ENCODE measurements around the gene CBY1.

Gene CBY1

GRCh38 chr22:38699143-38699542, 42.7 kb downstream of the CBY1 start:
- TF ChIP-seq, protein P1, sequence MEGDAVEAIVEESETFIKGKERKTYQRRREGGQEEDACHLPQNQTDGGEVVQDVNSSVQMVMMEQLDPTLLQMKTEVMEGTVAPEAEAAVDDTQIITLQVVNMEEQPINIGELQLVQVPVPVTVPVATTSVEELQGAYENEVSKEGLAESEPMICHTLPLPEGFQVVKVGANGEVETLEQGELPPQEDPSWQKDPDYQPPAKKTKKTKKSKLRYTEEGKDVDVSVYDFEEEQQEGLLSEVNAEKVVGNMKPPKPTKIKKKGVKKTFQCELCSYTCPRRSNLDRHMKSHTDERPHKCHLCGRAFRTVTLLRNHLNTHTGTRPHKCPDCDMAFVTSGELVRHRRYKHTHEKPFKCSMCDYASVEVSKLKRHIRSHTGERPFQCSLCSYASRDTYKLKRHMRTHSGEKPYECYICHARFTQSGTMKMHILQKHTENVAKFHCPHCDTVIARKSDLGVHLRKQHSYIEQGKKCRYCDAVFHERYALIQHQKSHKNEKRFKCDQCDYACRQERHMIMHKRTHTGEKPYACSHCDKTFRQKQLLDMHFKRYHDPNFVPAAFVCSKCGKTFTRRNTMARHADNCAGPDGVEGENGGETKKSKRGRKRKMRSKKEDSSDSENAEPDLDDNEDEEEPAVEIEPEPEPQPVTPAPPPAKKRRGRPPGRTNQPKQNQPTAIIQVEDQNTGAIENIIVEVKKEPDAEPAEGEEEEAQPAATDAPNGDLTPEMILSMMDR (conservative IDR thresholded peaks at IDR 0.05): no peak
- H3K27ac ChIP-seq: peak overlapping the region; percentile 85

DNA sequence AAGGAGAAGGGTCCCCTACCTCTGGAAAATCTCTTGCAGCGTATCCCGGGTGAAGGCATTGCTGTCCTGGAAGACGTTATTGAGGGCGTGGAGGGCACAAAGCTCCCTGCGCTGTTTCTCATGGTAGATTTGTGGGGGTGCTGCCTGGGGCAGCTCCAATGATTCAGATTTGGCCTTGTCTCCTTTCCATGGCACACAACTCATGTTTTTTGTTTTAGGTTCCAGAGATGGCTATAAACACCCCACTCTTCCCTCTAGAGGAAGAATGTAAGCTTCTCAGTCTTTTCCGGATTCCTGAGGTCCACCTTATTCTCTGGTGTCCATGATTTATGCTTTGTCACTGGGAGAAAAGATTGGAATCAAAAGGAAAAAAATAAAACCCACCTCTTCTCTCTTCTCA, 43.3 kb downstream of the CBY1 start:
- peak overlapping the region; percentile 85 for H3K27ac ChIP-seq
- TF ChIP-seq, protein P1 (conservative IDR thresholded peaks at IDR 0.05): no peak

DNA sequence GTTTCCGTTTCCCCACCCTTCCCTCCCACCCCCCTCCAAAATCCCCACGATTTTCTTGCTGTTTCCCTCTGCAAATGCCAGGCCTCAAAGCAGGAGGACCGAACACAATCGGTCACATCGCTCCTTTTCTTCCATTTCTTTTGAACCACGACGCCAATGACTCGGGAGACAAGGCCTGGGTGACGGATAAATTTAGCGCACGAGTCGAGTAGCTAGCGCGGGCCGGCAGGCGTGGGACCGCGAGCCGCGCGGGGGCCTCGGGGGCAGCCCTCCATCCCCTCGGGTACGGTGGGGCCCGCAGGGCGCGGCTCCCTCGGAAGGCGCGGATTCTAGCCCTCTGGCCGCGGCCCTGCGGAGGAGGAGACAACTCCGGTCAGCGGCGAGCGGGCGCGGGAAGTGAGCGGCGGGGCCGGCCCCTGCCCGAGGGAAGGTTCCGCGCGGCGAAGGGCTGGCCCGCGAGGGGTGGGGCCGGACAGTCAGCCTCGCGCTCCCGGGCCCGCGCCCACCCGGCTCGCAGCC, 43.9 kb downstream of the CBY1 start:
- TF ChIP-seq, protein P1 (conservative IDR thresholded peaks at IDR 0.05): no peak
- H3K27ac ChIP-seq: peak overlapping the region; percentile 85

DNA sequence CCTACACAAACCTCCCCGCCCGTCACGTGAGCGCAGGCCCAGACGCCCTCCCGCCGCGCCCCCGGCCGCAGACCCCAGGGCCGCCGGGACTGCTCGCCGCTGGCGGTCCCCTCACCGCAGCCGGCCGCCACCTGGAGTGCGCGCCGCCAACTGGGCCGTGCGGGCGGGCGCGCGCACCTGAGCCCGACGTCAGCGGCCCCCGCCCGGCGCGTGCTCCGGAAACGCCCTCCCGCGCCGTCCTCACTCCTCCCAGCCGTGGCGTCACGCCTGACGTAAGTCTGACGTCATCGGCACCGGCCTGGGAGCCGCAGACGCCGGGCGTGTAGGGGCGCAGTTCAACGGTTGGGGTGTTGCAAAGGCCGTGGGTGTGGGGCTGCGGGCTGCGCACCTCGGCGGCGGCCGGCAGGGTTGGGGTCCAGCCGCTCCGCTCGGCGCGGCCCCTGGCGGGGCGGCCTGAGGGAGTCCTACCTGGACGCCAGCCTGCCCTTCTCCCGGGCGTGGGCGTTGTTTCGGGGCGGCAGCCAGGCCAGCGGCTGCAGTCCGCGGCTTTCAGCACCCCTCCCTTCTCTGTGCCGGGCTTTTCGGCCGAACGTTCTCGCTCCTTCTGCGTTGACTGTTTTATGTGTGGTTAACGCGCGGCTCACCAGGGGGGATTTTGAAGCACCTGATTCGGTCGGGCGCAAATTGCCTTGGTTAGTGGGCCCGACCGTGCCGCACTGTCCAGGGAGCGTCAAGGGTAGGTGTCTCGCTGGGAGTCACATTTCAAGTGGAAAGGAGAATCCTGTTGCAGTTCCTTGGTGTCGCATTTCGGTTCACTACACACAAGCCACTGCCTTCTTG, 44.6 kb downstream of the CBY1 start, which contains the start of gene JOSD1:
TSS of gene JOSD1 (minus strand) at position 155 of the 840 bp plus-strand sequence. CDS start 956 bp downstream, outside the sequence.
- H3K27ac ChIP-seq: peak within 1 kb of the TSS; percentile 85
- TF ChIP-seq, protein P1 (conservative IDR thresholded peaks at IDR 0.05): no peak

DNA sequence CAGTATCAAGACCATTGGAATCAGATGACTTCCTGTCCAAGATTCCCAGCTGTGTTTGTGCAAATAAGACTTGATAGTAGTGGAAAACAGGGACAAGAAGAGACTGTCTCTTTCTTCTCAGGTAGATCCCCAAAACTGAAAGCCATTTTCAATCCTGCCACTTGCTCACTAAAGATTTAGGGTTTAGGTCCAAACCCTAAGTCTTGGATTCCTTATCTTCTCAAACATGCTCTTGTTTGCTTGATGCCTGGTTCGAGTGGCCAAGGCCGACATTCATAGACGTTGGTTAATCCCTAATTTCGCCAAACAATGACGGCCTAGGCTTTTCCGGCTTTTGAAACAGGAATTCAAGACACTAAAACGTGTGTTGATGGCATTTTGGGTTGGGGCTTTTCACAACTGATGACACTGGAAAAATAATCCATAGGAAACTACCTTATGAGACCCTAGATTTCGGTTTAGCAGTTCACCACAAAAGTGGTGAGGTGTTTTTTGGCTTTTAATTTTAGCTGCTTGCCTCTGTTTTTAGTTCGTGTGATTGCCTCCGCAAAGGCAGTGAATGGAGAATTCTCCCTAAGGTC, 48.3 kb downstream of the CBY1 start:
- TF ChIP-seq, protein P1 (conservative IDR thresholded peaks at IDR 0.05): no peak
- peak overlapping the region; percentile 90 for H3K27ac ChIP-seq

GRCh38 chr22:38705235-38706100, 49.0 kb downstream of the CBY1 start, which contains the start of gene GTPBP1:
TSS of gene GTPBP1 (plus strand) at chr22:38705944. CDS start at chr22:38705956, 12 bp downstream.
- TF ChIP-seq, protein P1 (conservative IDR thresholded peaks at IDR 0.05): no peak
- H3K27ac ChIP-seq: peak within 1 kb of the TSS; percentile 90
